NCI-H128 (cell line): Measurements from ENCODE around the gene PLA2G2A.
"Not testable (repeated sequence)": the region's sequence is repeated elsewhere in the genome, so short reads cannot be mapped to it uniquely, and the experiment has no call there.

ENCODE experiments used
- DNase-seq: peaks from one replicate; lab custom pipeline; 2025; ENCODE audit not compliant: unreplicated experiment; lab: John Stamatoyannopoulos, UW

Gene PLA2G2A

GRCh38 chr1:19934336-19934735 is 45.1 kb downstream of the PLA2G2A start:
- no peak for DNase-seq

DNA sequence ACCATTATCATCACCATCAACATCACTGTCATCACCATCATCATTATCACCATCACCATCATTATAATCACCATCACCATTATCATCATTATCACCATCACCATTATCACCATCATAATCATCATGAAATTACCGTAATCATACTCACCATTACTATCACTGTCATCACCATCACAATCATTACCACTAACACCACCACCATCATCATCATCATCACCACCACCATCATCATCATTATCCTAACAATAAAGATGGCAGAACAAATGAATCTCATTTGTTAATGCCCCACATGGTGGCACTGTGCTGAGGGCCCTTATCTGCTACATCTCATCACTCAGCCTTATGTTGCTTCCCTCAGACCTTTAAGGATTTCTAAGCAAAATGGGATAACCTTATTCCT is 46.6 kb downstream of the PLA2G2A start:
- DNase-seq: no peak

- DNase-seq: not testable (repeated sequence)
These were observed 52.3 kb downstream of the PLA2G2A start for GRCh38 chr1:19927130-19927421.

DNA sequence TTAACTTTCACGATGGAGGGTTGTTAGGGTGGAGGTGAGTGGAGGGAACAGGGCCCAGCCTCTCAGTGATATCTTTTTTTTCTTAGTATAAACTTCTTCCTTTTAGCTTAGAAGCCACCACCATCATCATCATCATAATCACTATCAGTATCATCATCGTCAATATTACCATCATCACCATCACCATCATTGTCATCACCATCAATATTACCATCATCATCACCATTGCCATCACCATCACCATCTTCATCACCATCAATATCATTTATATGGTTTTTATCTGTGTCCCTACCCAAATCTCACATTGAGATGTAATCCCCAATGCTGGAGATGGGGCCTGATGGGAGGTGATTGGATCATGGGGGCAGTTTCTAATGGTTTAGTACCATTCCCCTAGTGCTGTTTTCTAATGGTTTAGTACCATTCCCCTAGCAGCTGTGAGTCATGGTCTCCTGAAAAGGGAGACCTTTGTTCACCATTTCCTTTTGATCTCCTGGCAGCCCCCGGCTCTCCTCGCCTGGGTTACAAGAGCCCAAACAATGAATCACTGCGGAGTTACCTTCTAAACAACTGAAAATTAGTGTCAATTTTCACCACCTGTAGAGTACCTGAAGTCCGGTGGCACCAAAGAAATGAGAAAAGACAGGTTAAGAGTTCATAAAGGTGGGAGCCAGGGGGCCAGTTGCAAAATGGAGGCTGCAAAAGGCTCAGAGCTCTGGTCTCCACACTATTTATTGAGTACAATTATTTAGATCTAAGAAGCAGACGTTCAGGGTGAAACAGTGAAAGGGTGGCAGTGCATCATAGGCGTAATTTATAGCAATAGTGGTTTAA is 52.9 kb downstream of the PLA2G2A start:
- no peak for DNase-seq
